Nephron progenitor cell (in vitro differentiated cells): ENCODE results near the gene DISP3.

Experiments
- DNase-seq: peaks from one replicate; pipeline ENCODE4 v3.0.0; 2021
- H3K27ac Mint-ChIP-seq: 2 replicates; pipeline ENCODE4 v1.8.0; 2021; ENCODE audit warnings: mild to moderate bottlenecking, moderate library complexity, mixed read lengths
- H3K27me3 Mint-ChIP-seq: 2 replicates; pipeline ENCODE4 v1.8.0; 2021; ENCODE audit warnings: mild to moderate bottlenecking, low read depth, mixed read lengths; ENCODE audit not compliant: poor library complexity
- H3K36me3 Mint-ChIP-seq: 2 replicates; pipeline ENCODE4 v1.8.0; 2021; ENCODE audit warnings: low read depth, mixed read lengths
- H3K4me1 Mint-ChIP-seq: 2 replicates; pipeline ENCODE4 v1.8.0; 2021; ENCODE audit warnings: mixed read lengths
- H3K4me3 Mint-ChIP-seq: 2 replicates; pipeline ENCODE4 v1.8.0; 2021; ENCODE audit warnings: mild to moderate bottlenecking, moderate library complexity, mixed read lengths
- H3K9me3 Mint-ChIP-seq: 2 replicates; pipeline ENCODE4 v1.8.0; 2021; ENCODE audit warnings: mild to moderate bottlenecking, moderate library complexity, mixed read lengths
- CTCF ChIP-seq: fragments of 200-600 bp; sonication (generic); IDR thresholded peaks from 2 replicates; pipeline ENCODE4 v1.5.0; 2021; ENCODE audit warnings: antibody characterized with exemption

DISP3 gene

GRCh38 chr1:11471473-11471872, 7.5 kb upstream of the DISP3 start:
- Mint-ChIP-seq H3K4me3 (no peak overlapping the region), H3K9me3 (no peaks in the 10 kb centered on the region), H3K27me3 (peaks cover 51% of the 10 kb centered on the region), H3K27ac (no peak overlapping the region), H3K4me1 (peaks cover 6% of the 10 kb centered on the region), H3K36me3 (no peaks in the 10 kb centered on the region)
- DNase-seq: no peak
- TF ChIP-seq CTCF: no peak

- Mint-ChIP-seq H3K4me1 (peaks cover 6% of the 10 kb centered on the region), H3K4me3 (no peak overlapping the region), H3K9me3 (no peaks in the 10 kb centered on the region), H3K36me3 (no peaks in the 10 kb centered on the region), H3K27me3 (peaks cover 57% of the 10 kb centered on the region), H3K27ac (no peak overlapping the region)
- TF ChIP-seq CTCF: no peak
- no peak for DNase-seq
Measured at GRCh38 chr1:11472284-11472683, 6.7 kb upstream of the DISP3 start.

GRCh38 chr1:11472741-11473140, 6.2 kb upstream of the DISP3 start:
- peaks cover 6% of the 10 kb centered on the region for H3K4me1 Mint-ChIP-seq
- H3K9me3 Mint-ChIP-seq: no peaks in the 10 kb centered on the region
- no peak overlapping the region for H3K27ac Mint-ChIP-seq
- no peak for TF ChIP-seq CTCF
- H3K27me3 Mint-ChIP-seq: peaks cover 57% of the 10 kb centered on the region
- no peak for DNase-seq
- no peaks in the 10 kb centered on the region for H3K36me3 Mint-ChIP-seq
- no peak overlapping the region for H3K4me3 Mint-ChIP-seq

GRCh38 chr1:11473491-11474034, 5.4 kb upstream of the DISP3 start:
- DNase-seq: peak; percentile 88

GRCh38 chr1:11474826-11475225, 4.1 kb upstream of the DISP3 start:
- Mint-ChIP-seq H3K4me1 (peaks cover 6% of the 10 kb centered on the region), H3K4me3 (no peak overlapping the region), H3K27ac (no peak overlapping the region), H3K9me3 (no peaks in the 10 kb centered on the region), H3K36me3 (no peaks in the 10 kb centered on the region), H3K27me3 (peaks cover 49% of the 10 kb centered on the region)
- DNase-seq: no peak
- TF ChIP-seq CTCF: no peak

More at GRCh38 chr1:11473491-11474034, 5.4 kb upstream of the DISP3 start:
- Mint-ChIP-seq H3K9me3 (no peaks in the 10 kb centered on the region), H3K27me3 (peaks cover 57% of the 10 kb centered on the region), H3K36me3 (no peaks in the 10 kb centered on the region), H3K4me3 (no peak overlapping the region), H3K4me1 (peaks cover 6% of the 10 kb centered on the region), H3K27ac (no peak overlapping the region)
- no peak for TF ChIP-seq CTCF

- no peak for TF ChIP-seq CTCF
- H3K27ac Mint-ChIP-seq: no peak overlapping the region
- H3K4me3 Mint-ChIP-seq: no peak overlapping the region
- H3K9me3 Mint-ChIP-seq: no peaks in the 10 kb centered on the region
- no peak for DNase-seq
- H3K36me3 Mint-ChIP-seq: no peaks in the 10 kb centered on the region
- peaks cover 57% of the 10 kb centered on the region for H3K27me3 Mint-ChIP-seq
- peaks cover 14% of the 10 kb centered on the region for H3K4me1 Mint-ChIP-seq
Measured at GRCh38 chr1:11475748-11476147, 3.2 kb upstream of the DISP3 start.
